GM21423 (cell line): Measurements from ENCODE around the gene ITPKB.
"Not testable (repeated sequence)": the region's sequence is repeated elsewhere in the genome, so short reads cannot be mapped to it uniquely, and the experiment has no call there.

Experiments used
- ATAC-seq: cut with Tn5 transposase; IDR thresholded peaks from one replicate; pipeline ENCODE4 v1.9.1; 2021; ENCODE audit warnings: mild to moderate bottlenecking, moderate library complexity; ENCODE audit not compliant: unreplicated experiment

ITPKB gene

GRCh38 chr1:226628612-226629155 is 110.4 kb downstream of the ITPKB start:
- ATAC-seq = no peak

GRCh38 chr1:226627924-226628611 is 111.0 kb downstream of the ITPKB start:
- ATAC-seq = no peak

- no peak for ATAC-seq
These were observed 111.9 kb downstream of the ITPKB start for GRCh38 chr1:226627050-226627755.

- ATAC-seq = no peak
These were observed 112.5 kb downstream of the ITPKB start for GRCh38 chr1:226626577-226626956.

GRCh38 chr1:226625832-226626576 is 113.1 kb downstream of the ITPKB start:
- ATAC-seq = no peak

GRCh38 chr1:226625326-226625725 is 113.8 kb downstream of the ITPKB start:
- no peak for ATAC-seq

GRCh38 chr1:226624526-226624925 is 114.6 kb downstream of the ITPKB start:
- ATAC-seq = no peak

GRCh38 chr1:226622012-226622411 is 117.1 kb downstream of the ITPKB start:
- no peak for ATAC-seq

GRCh38 chr1:226619031-226619430 is 120.1 kb downstream of the ITPKB start:
- ATAC-seq = no peak

- ATAC-seq = no peak
These were observed 120.7 kb downstream of the ITPKB start for GRCh38 chr1:226618380-226618779.

- not testable (repeated sequence) for ATAC-seq
These were observed 121.4 kb downstream of the ITPKB start for GRCh38 chr1:226617719-226618118.

GRCh38 chr1:226617109-226617508 is 122.0 kb downstream of the ITPKB start:
- ATAC-seq = no peak

- ATAC-seq = no peak
These were observed 122.4 kb downstream of the ITPKB start for GRCh38 chr1:226616636-226617035.

- no peak for ATAC-seq
These were observed 123.2 kb downstream of the ITPKB start for GRCh38 chr1:226615876-226616275.

- not testable (repeated sequence) for ATAC-seq
These were observed 127.1 kb downstream of the ITPKB start for GRCh38 chr1:226611980-226612379.

- no peak for ATAC-seq
These were observed 127.8 kb downstream of the ITPKB start for GRCh38 chr1:226611301-226611700.

GRCh38 chr1:226610671-226611070 is 128.4 kb downstream of the ITPKB start:
- ATAC-seq = no peak

- ATAC-seq = no peak
These were observed 129.1 kb downstream of the ITPKB start for GRCh38 chr1:226609836-226610455.

- no peak for ATAC-seq
These were observed 130.2 kb downstream of the ITPKB start for GRCh38 chr1:226608699-226609505.

GRCh38 chr1:226607821-226608220 is 131.3 kb downstream of the ITPKB start:
- ATAC-seq = no peak
